Duodenal mucosa (tissue), 2 donors: ENCODE results near the gene ACKR4.
"Not testable (repeated sequence)": the region's sequence is repeated elsewhere in the genome, so short reads cannot be mapped to it uniquely, and the experiment has no call there.

Source experiments
- H3K27ac ChIP-seq: one replicate; pipeline ENCODE4 v1.7.0; 2013; ENCODE audit warnings: low read depth, low read length
- H3K27me3 ChIP-seq, 2 donors: one replicate each; pipeline ENCODE4 v1.7.0; 2013; ENCODE audit warnings: low read length in 2 of 2, control low read depth in 1 of 2; ENCODE audit not compliant: insufficient read depth in 2 of 2, control insufficient read depth in 1 of 2
- H3K36me3 ChIP-seq, 2 donors: one replicate each; pipeline ENCODE4 v1.7.0; 2013; ENCODE audit warnings: low read length in 2 of 2, control low read depth in 1 of 2; ENCODE audit not compliant: insufficient read depth in 2 of 2, control insufficient read depth in 1 of 2
- H3K4me1 ChIP-seq, 2 donors: one replicate each; pipeline ENCODE4 v1.7.0; 2013; ENCODE audit warnings: low read length in 2 of 2, control low read depth in 1 of 2; ENCODE audit not compliant: insufficient read depth in 2 of 2, control insufficient read depth in 1 of 2
- H3K4me3 ChIP-seq, 2 donors: one replicate each; pipeline ENCODE4 v1.7.0; 2013; ENCODE audit warnings: low read length in 2 of 2, low read depth in 1 of 2
- H3K9ac ChIP-seq, 2 donors: one replicate each; pipeline ENCODE4 v1.7.0; 2013; ENCODE audit warnings: low read length in 2 of 2, low read depth in 1 of 2
- H3K9me3 ChIP-seq, 2 donors: one replicate each; pipeline ENCODE4 v1.7.0; 2013; ENCODE audit warnings: low read length in 2 of 2, control low read depth in 1 of 2; ENCODE audit not compliant: control insufficient read depth in 1 of 2

The ACKR4 gene

DNA sequence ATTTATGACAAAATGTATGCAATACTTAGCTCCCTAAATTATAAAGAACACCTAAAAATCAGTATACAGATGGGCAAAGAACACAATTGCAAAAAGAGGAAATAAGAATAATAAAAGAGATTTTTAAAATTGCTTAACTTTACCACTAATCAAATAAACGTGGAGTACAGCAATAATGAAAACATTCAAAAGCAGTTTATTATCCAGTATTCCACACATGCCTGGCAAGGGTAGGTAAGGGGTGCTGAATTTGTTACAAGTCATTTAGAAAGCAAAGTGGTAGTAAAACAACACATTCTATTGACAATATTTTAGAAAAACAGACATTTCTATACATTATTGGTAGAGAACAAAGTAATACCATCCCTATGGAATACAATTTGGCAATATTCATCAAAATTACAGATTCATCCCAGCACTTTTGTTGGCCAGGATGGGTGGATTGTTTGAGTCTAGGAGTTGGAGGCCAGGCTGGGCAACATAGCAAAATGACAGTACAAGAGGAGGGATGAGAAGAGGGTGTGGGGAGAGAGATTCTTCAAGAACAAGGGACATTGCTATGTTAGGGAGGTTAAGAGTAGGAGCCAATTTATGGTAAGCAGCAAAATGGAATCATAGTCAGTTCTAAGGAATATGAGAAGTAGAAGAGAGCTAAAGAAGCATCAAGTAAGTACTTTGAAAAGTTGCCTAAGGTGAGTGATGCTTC lies 3.7 kb upstream of the ACKR4 start:
- Histone ChIP-seq H3K27ac (no peak overlapping the region), H3K9ac (no peak overlapping the region), H3K9me3 (no peaks in the 10 kb centered on the region), H3K4me1 (peaks cover 1 to 3% of the 10 kb centered on the region in 2 donors), H3K36me3 (peaks cover 0 to 1% of the 10 kb centered on the region in 2 donors), H3K4me3 (no peak overlapping the region), H3K27me3 (no peaks in the 10 kb centered on the region)

DNA sequence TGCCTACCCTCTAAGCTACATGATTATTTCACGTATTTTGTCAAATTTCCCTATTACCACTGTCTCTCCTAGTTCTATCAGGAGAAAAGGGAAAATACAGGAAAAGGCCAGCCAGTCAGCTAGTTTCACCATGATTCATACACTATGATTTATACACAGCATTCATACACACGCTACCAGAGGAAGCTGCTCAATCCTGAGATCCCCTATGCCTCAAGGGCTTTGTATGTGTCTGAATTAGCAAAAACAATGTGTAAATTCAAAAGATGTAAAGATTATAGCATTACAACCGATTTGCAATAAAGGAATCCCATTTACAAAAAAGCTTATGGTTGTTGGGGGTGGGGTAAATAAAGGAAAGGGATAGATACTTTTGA lies 3.1 kb upstream of the ACKR4 start:
- H3K27ac ChIP-seq, result no peak overlapping the region
- H3K27me3 ChIP-seq, result no peaks in the 10 kb centered on the region
- no peaks in the 10 kb centered on the region for H3K9me3 ChIP-seq
- no peak overlapping the region for H3K9ac ChIP-seq
- H3K4me1 ChIP-seq, result peaks cover 6 to 8% of the 10 kb centered on the region in 2 donors
- peaks cover 0 to 7% of the 10 kb centered on the region in 2 donors for H3K36me3 ChIP-seq
- H3K4me3 ChIP-seq, result no peak overlapping the region

DNA sequence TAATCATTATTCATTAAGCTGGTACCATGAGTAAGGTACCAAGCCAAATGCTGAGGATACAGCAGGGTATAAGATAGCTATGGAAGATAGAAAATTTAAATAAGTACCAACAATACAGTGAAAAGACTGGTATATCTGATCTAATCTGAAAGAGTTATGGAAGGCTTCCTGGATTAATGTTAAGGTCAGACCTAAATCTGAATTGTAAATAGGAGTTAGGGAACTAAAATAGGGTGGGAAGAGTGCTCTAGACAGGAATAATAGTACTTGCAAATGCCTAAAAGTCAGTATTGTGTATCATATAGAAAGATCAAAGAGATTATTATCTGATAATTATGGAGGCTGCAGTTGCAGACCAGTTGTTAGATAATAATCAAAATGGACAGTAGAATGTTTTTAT lies 2.6 kb upstream of the ACKR4 start:
- Histone ChIP-seq H3K27me3 (no peaks in the 10 kb centered on the region), H3K4me1 (peaks cover 6 to 9% of the 10 kb centered on the region in 2 donors), H3K9me3 (no peaks in the 10 kb centered on the region), H3K9ac (no peak overlapping the region), H3K36me3 (peaks cover 0 to 7% of the 10 kb centered on the region in 2 donors), H3K27ac (no peak overlapping the region), H3K4me3 (no peak overlapping the region)

DNA sequence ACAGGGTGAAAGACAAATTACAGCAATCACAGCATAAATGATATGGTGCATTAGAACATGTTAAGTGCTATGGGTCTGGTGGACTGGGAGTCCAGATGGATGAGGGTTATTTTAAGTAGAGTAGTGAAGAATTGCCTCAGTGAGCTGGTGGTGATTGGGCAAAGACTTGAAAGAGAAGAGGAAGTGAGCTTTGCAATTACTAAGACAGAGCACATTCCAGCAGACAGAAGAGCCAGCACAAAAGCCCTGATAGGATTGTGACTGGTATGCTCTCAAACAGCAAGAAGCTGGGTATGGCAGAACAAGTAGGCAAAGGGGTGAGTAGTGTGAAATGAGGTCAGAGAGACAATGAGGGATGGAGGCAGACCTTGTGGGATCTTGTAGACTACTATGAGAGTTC lies 2.1 kb upstream of the ACKR4 start:
- H3K4me1 ChIP-seq, result peaks cover 6 to 9% of the 10 kb centered on the region in 2 donors
- no peak overlapping the region for H3K9ac ChIP-seq
- no peaks in the 10 kb centered on the region for H3K27me3 ChIP-seq
- no peak overlapping the region for H3K4me3 ChIP-seq
- peaks cover 0 to 7% of the 10 kb centered on the region in 2 donors for H3K36me3 ChIP-seq
- H3K27ac ChIP-seq, result no peak overlapping the region
- no peaks in the 10 kb centered on the region for H3K9me3 ChIP-seq

DNA sequence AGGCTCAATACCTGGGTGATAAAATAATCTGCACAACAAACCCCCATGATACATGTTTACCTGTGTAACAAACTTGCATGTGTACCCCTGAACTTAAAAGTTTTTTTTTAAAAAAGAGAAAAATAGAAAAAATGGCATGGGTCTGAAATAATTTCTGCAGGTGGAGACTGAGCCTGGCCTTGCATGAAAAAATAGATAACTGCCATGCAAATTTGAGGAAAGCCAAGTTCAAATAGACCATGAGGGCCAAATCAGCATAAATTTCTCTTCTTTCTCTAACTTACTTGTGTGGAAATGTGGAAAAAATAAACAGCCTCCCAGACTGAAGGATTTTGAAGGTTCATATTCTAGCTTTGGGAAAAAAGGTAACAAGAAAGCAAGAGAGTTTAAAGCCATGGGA lies 744 bp upstream of the ACKR4 start:
- no peak overlapping the region for H3K9ac ChIP-seq
- peaks cover 8 to 9% of the 10 kb centered on the region in 2 donors for H3K4me1 ChIP-seq
- H3K27me3 ChIP-seq, result no peaks in the 10 kb centered on the region
- H3K27ac ChIP-seq, result no peak overlapping the region
- H3K4me3 ChIP-seq, result no peak overlapping the region
- H3K36me3 ChIP-seq, result peaks cover 0 to 7% of the 10 kb centered on the region in 2 donors
- no peaks in the 10 kb centered on the region for H3K9me3 ChIP-seq

DNA sequence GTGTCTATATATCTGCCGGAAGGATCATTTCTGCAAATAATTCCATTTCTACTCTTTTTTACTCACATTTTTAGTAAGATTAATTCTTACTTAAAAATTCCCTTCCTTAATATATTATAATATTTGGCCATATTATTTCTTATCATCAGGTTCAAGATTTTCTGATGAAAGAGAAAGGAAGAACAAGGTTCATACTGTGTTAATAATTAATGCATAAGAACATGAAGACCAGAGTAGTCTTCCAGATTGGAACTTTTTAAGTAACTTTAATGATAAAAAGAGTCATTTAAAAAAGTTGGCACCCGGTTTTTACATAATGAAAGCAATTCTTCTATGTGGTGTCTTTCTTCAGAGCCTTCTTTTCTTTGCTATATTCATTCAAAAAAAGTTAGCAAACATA lies 590 bp downstream of the ACKR4 start:
- Histone ChIP-seq H3K4me3 (peak overlapping the region; percentile 55 to 61), H3K27me3 (no peaks in the 10 kb centered on the region), H3K9me3 (no peaks in the 10 kb centered on the region), H3K36me3 (peaks cover 0 to 7% of the 10 kb centered on the region in 2 donors), H3K27ac (no peak overlapping the region), H3K9ac (peak overlapping the region in 1 of 2 donors; percentile 61), H3K4me1 (peaks cover 8 to 9% of the 10 kb centered on the region in 2 donors)

DNA sequence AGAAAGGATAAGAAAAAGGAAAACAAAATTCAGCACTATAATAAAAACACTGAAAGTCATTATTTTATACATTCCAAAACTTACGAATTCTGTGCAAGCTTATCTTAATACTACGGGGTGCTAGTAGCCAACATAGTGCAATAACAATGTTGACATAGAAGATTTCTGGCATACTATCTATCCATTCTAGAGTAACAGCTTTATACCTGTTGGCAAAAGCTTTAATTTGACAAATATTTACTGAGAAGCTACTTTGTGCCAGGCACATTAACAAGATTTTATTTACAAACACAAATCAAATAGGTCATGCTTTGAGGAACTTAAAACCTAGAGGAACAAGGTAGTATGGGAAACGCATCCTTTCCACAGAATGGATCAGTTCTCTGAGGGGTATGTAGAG lies 1.1 kb downstream of the ACKR4 start:
- H3K4me3 ChIP-seq, result peak overlapping the region; percentile 55 to 61
- no peak overlapping the region for H3K27ac ChIP-seq
- H3K9me3 ChIP-seq, result no peaks in the 10 kb centered on the region
- H3K4me1 ChIP-seq, result peaks cover 8 to 9% of the 10 kb centered on the region in 2 donors
- peak overlapping the region in 1 of 2 donors; percentile 61 for H3K9ac ChIP-seq
- no peaks in the 10 kb centered on the region for H3K27me3 ChIP-seq
- H3K36me3 ChIP-seq, result peaks cover 0 to 12% of the 10 kb centered on the region in 2 donors

DNA sequence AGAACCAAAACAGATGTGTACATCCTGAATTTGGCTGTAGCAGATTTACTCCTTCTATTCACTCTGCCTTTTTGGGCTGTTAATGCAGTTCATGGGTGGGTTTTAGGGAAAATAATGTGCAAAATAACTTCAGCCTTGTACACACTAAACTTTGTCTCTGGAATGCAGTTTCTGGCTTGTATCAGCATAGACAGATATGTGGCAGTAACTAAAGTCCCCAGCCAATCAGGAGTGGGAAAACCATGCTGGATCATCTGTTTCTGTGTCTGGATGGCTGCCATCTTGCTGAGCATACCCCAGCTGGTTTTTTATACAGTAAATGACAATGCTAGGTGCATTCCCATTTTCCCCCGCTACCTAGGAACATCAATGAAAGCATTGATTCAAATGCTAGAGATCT lies 3.5 kb downstream of the ACKR4 start:
- H3K27me3 ChIP-seq, H3K4me3 ChIP-seq, H3K9me3 ChIP-seq, H3K4me1 ChIP-seq, H3K9ac ChIP-seq, H3K27ac ChIP-seq: not testable (repeated sequence)
- peaks cover 0 to 24% of the 10 kb centered on the region in 2 donors for H3K36me3 ChIP-seq

DNA sequence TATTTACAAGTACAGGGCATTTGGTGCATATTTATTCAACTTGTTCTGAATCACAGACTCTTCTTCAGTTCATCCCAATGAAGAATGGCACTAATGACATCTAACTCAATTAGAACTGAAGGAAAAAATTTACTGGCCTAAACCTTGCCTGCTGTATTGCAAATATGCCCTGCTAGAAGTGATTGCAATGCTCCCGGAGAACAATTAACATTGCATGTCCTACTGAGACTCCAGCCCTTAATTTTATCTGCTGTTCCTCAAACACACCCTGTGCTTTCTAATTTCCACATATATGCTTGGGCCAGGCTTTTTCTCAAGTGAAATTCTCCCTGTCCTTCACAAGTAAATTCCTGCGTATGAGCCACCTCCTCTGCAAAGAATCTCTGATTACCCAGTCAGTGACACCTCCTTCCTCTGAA lies 8.3 kb downstream of the ACKR4 start:
- H3K27me3 ChIP-seq, result no peaks in the 10 kb centered on the region
- H3K4me3 ChIP-seq, result no peak overlapping the region
- no peak overlapping the region for H3K27ac ChIP-seq
- peaks cover 0 to 17% of the 10 kb centered on the region in 2 donors for H3K36me3 ChIP-seq
- no peaks in the 10 kb centered on the region for H3K9me3 ChIP-seq
- H3K9ac ChIP-seq, result no peak overlapping the region
- no peaks in the 10 kb centered on the region for H3K4me1 ChIP-seq

DNA sequence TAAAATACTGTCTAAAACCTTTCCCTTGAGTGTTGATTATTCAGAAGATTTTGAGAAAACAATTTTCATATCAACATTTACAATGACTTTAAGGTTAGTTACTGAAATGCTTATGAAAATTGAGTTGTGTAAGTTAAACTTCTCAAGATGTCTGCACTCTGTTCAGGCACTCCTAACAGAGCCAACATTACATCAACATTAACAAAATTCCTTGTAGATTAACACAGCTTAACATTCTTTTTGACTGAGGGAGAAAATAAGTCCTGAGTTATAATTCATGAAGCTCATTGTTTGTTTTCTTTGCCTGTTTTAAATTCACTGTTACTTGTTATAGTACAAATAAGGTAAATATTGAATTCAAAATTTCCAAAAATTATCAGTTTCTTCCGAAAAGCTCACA lies 9.0 kb downstream of the ACKR4 start:
- Histone ChIP-seq H3K36me3 (peaks cover 0 to 17% of the 10 kb centered on the region in 2 donors), H3K27me3 (no peaks in the 10 kb centered on the region), H3K9me3 (no peaks in the 10 kb centered on the region), H3K4me3 (no peak overlapping the region), H3K27ac (no peak overlapping the region), H3K4me1 (no peaks in the 10 kb centered on the region), H3K9ac (no peak overlapping the region)
